Esophagus mucosa (tissue), 1 donor: ENCODE measurements around the gene CLEC3A. TPM values are rescaled to one million over a fixed set of nuclear protein-coding genes. Genes with fewer than 3 reads are reported as not detected.
"Not testable (repeated sequence)": the region's sequence is repeated elsewhere in the genome, so short reads cannot be mapped to it uniquely, and the experiment has no call there.

Source experiments
- ATAC-seq: fragments of 200-7000 bp; cut with Tn5 transposase; one replicate; pipeline ENCODE4 v1.9.1; 2020
- total RNA-seq: library from RNA; stranded (reverse); gene quantifications from one replicate; pipeline ENCODE4 v1.2.4, GENCODE V29; 2023
- donor health status: DM: yes; HTN: yes; CAD: no.

The CLEC3A gene
- total RNA-seq, 1 donor from 2014 or later = not detected

- ATAC-seq = no peak
Observed at GRCh38 chr16:78034530-78034929, 12.2 kb downstream of the CLEC3A start.

GRCh38 chr16:78035012-78035411, 12.7 kb downstream of the CLEC3A start:
- no peak for ATAC-seq

- ATAC-seq = no peak
Observed at GRCh38 chr16:78040396-78040795, 18.0 kb downstream of the CLEC3A start.

GRCh38 chr16:78045865-78046581, 23.7 kb downstream of the CLEC3A start:
- ATAC-seq = peak; percentile 70

GRCh38 chr16:78048319-78048718, 26.0 kb downstream of the CLEC3A start:
- no peak for ATAC-seq

GRCh38 chr16:78050734-78051400, 28.5 kb downstream of the CLEC3A start:
- ATAC-seq = no peak

- no peak for ATAC-seq
Observed at GRCh38 chr16:78057803-78058564, 35.6 kb downstream of the CLEC3A start.

GRCh38 chr16:78059806-78060205, 37.5 kb downstream of the CLEC3A start:
- ATAC-seq = not testable (repeated sequence)

- ATAC-seq = no peak
Observed at GRCh38 chr16:78060295-78060694, 37.9 kb downstream of the CLEC3A start.

GRCh38 chr16:78060809-78061208, 38.5 kb downstream of the CLEC3A start:
- ATAC-seq = no peak

- ATAC-seq = no peak
Observed at GRCh38 chr16:78065319-78065718, 43.0 kb downstream of the CLEC3A start.

- no peak for ATAC-seq
Observed at GRCh38 chr16:78069913-78070312, 47.6 kb downstream of the CLEC3A start.

- no peak for ATAC-seq
Observed at GRCh38 chr16:78072275-78072674, 49.9 kb downstream of the CLEC3A start.

- no peak for ATAC-seq
Observed at GRCh38 chr16:78075800-78076199, 53.5 kb downstream of the CLEC3A start.

GRCh38 chr16:78081341-78081740, 59.0 kb downstream of the CLEC3A start:
- no peak for ATAC-seq

Other genes with a start within 250 kb of the CLEC3A start
- 0.08 TPM for gene VAT1L, start 234.0 kb upstream of the CLEC3A start, total RNA-seq
- 11.2 TPM for gene WWOX, start 77.1 kb downstream of the CLEC3A start, total RNA-seq